Stimulated activated CD4-positive, alpha-beta T cell treated with anti-CD3 and anti-CD28 coated beads, TNF-alpha, amount 100 ng/mL, for 4 hours (primary cell): ENCODE results near the gene PAGE2.
"Not testable (repeated sequence)": the region's sequence is repeated elsewhere in the genome, so short reads cannot be mapped to it uniquely, and the experiment has no call there.

Experiments
- DNase-seq, 3 experiments: peaks; one replicate each; pipeline ENCODE4 v3.0.0-alpha.2; 2020; ENCODE audit warnings: low read depth in 3 of 3

PAGE2 gene

GRCh38 chrX:55123900-55124299 is 35.1 kb downstream of the PAGE2 start:
- DNase-seq = no peak

GRCh38 chrX:55127692-55128091 is 38.9 kb downstream of the PAGE2 start:
- no peak for DNase-seq

- no peak for DNase-seq
Measured at GRCh38 chrX:55129361-55129760, 40.5 kb downstream of the PAGE2 start.

GRCh38 chrX:55130481-55130880 is 41.7 kb downstream of the PAGE2 start:
- no peak for DNase-seq

GRCh38 chrX:55132416-55132815 is 43.6 kb downstream of the PAGE2 start:
- no peak for DNase-seq

GRCh38 chrX:55135171-55135570 is 46.4 kb downstream of the PAGE2 start:
- peak in 1 of 3 experiments; percentile 1 for DNase-seq

GRCh38 chrX:55140800-55141199 is 52.0 kb downstream of the PAGE2 start:
- DNase-seq = not testable (repeated sequence)
